ENCODE data around the gene GAS2. TPM values are rescaled to one million over a fixed set of nuclear protein-coding genes. Genes with fewer than 3 reads are reported as not detected.

Gene GAS2
- total and polyA plus RNA-seq, 2 donors (not counting 3 experiments of a cell fraction or from before 2014, with no cell fraction given): 0.54 to 0.88 TPM

DNA sequence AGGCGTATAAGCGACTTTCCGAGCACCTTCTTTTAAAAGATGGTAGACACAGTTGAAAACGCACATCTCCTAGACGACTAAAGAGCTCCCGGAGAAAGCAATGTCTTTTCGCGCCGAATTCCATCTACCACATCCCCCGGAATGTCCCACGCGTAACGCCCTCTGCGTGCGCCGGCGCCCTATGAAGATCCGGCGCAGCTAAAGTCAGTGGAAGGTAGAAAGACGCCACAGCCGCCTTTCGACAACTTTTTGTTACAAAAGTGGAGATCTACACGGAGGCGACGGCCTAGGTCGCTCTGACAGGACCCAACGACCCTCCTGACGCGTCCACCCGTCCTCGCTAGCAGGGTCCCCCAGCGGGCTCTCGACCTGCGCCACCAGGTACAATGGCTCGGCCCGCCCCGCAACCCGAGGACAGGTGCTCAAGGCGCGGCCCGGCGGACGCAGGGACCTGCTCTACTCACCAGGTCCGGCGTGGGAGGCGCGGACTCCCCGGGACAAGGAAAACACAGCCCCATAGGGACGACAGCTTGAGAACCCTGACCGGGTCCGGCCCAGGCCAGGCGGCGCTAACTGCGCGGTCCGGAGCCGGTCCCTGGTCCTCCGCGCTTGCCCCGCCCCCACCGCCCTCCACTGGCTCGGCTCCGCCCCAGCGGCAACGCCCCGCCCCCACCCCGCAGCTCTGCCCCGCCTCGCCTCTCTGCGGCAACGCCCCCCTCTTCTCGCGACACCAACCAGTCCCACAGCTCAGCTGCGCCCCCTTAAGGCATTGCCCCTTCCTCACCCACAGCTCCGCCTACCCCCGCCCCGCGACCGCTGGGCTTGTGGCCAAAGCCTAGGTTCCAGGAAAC is 163.0 kb downstream of the GAS2 start, which contains the start of gene SVIP:
SVIP (minus strand) TSS at position 571 of the 851 bp plus-strand sequence; CDS start at position 518, 53 bp downstream.
- POLR2A ChIA-PET: interaction anchor here (0.6 to 1.0 kb wide), 7 partner anchors 10 to 126 kb away, joined by 3 to 6 read pairs (median 4); no protein-coding TSS in a partner anchor
- peak within 1 kb of the TSS; percentile 91 to 99 (median 95) for H3K4me3 ChIP-seq (replicated peaks in 1 of 3; ENCODE audit: insufficient read depth in 1 of 3, low read depth in 1 of 3, low read length in 3 of 3)
- TSS peak; percentile 44 for BruUV-seq (replicated peaks)
- H3K9me3 ChIP-seq (replicated peaks; ENCODE audit: control insufficient read depth, insufficient read depth, low read length): no peaks in the 10 kb centered on the region
- H4K20me1 ChIP-seq (replicated peaks; ENCODE audit: control insufficient read depth, extremely low read depth, insufficient read depth, low read length): no peaks in the 10 kb centered on the region
- H3K9me1 ChIP-seq (replicated peaks; ENCODE audit: control insufficient read depth, extremely low read depth, insufficient read depth, low read length): no peaks in the 10 kb centered on the region
- peaks cover 20% of the 10 kb centered on the region for H3K79me2 ChIP-seq (ENCODE audit: control insufficient read depth, insufficient read depth, low read length)
- FAIRE-seq (no peak), DNase-seq (ENCODE audit: low read depth, low spot score) (peak; percentile 99)
- dilution Hi-C loops (cut with MboI; ENCODE audit: extremely low pct_ligation_motif_present, low sequenced_read_pairs): no loop called here
- H3K4me1 ChIP-seq (ENCODE audit: control insufficient read depth, extremely low read depth, insufficient read depth, low read length): peaks cover 26% of the 10 kb centered on the region
- H3K27ac ChIP-seq (ENCODE audit: insufficient read depth, low read depth, low read length): peak within 1 kb of the TSS; percentile 86
- no peaks in the 10 kb centered on the region for H3K27me3 ChIP-seq (ENCODE audit: control insufficient read depth in 2 of 2, insufficient read depth in 2 of 2, low read length in 2 of 2)
- H2AFZ ChIP-seq (ENCODE audit: low read depth, low read length): peak within 1 kb of the TSS; percentile 94
- intact Hi-C loops (cut with micrococcal nuclease): loop anchor here (1.0 to 5.0 kb wide), 8 partner anchors 21 to 497 kb away; partner anchors contain the start of gene FANCF
- peak within 1 kb of the TSS; percentile 98 for H3K4me2 ChIP-seq (ENCODE audit: insufficient read depth, low read length)
- CTCF ChIA-PET: interaction anchor here (0.6 to 2.7 kb wide), 25 partner anchors 9 to 585 kb away, joined by 3 to 35 read pairs (median 3); partner anchors contain the start of genes CCDC179 and FANCF
- no peak for TF ChIP-seq EZH2 (IDR thresholded peaks at IDR 0.05; ENCODE audit: borderline replicate concordance, low read depth, low read length, severe bottlenecking)
- TF ChIP-seq JUN (IDR thresholded peaks at IDR 0.05; ENCODE audit: borderline replicate concordance, insufficient read depth, insufficient read length, low read depth): no peak
- peak; percentile 15 for TF ChIP-seq GATA2 (IDR thresholded peaks at IDR 0.05; ENCODE audit: insufficient read depth, insufficient read length, low read depth, low read length)
- peak; percentile 94 for TF ChIP-seq POLR2AphosphoS5 (IDR thresholded peaks at IDR 0.05; ENCODE audit: insufficient read depth, low read depth, low read length)
- TF ChIP-seq, protein P1, sequence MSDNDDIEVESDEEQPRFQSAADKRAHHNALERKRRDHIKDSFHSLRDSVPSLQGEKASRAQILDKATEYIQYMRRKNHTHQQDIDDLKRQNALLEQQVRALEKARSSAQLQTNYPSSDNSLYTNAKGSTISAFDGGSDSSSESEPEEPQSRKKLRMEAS (IDR thresholded peaks at IDR 0.05; ENCODE audit: insufficient read depth, insufficient read length): no peak
- peak; percentile 94 for TF ChIP-seq POLR2A (IDR thresholded peaks at IDR 0.05; ENCODE audit: low read depth, low read length)
- peak; percentile 22 for TF ChIP-seq FOS (IDR thresholded peaks at IDR 0.05; ENCODE audit: borderline replicate concordance, insufficient read depth, low read length)
- TF ChIP-seq MYC (IDR thresholded peaks at IDR 0.05; ENCODE audit: low read depth, low read length): no peak
- TF ChIP-seq, protein P2, sequence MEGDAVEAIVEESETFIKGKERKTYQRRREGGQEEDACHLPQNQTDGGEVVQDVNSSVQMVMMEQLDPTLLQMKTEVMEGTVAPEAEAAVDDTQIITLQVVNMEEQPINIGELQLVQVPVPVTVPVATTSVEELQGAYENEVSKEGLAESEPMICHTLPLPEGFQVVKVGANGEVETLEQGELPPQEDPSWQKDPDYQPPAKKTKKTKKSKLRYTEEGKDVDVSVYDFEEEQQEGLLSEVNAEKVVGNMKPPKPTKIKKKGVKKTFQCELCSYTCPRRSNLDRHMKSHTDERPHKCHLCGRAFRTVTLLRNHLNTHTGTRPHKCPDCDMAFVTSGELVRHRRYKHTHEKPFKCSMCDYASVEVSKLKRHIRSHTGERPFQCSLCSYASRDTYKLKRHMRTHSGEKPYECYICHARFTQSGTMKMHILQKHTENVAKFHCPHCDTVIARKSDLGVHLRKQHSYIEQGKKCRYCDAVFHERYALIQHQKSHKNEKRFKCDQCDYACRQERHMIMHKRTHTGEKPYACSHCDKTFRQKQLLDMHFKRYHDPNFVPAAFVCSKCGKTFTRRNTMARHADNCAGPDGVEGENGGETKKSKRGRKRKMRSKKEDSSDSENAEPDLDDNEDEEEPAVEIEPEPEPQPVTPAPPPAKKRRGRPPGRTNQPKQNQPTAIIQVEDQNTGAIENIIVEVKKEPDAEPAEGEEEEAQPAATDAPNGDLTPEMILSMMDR (IDR thresholded peaks at IDR 0.05; ENCODE audit: extremely low read depth in 1 of 2, insufficient read depth in 1 of 2, low read depth in 1 of 2, low read length in 2 of 2): peak; percentile 76 to 88
- peak within 1 kb of the TSS; percentile 87 for H3K9ac ChIP-seq (replicated peaks; ENCODE audit: extremely low read depth, insufficient read depth, low read length)
- H3K36me3 ChIP-seq (ENCODE audit: control insufficient read depth in 2 of 2, extremely low read depth in 1 of 2, insufficient read depth in 2 of 2, low read length in 2 of 2): peaks cover 5 to 7% of the 10 kb centered on the region in 2 experiments
